DOHH2 (cell line): Measurements from ENCODE around the gene CALB2.

ENCODE experiments used
- EZH2phosphoT487 ChIP-seq: fragments of 200-600 bp; sonication (generic); IDR thresholded peaks from 2 replicates; pipeline ENCODE4 v1.6.1; 2017; ENCODE audit warnings: borderline replicate concordance, mild to moderate bottlenecking, antibody characterized with exemption, low read length, moderate library complexity, mixed read lengths
- TF ChIP-seq, protein P1 (sequence below): fragments of 200-600 bp; sonication (generic); IDR thresholded peaks from one replicate; pipeline ENCODE4 v1.5.1; 2014; ENCODE audit warnings: antibody characterized with exemption, mild to moderate bottlenecking, low read depth, low read length; ENCODE audit not compliant: poor library complexity, severe bottlenecking

DNA sequence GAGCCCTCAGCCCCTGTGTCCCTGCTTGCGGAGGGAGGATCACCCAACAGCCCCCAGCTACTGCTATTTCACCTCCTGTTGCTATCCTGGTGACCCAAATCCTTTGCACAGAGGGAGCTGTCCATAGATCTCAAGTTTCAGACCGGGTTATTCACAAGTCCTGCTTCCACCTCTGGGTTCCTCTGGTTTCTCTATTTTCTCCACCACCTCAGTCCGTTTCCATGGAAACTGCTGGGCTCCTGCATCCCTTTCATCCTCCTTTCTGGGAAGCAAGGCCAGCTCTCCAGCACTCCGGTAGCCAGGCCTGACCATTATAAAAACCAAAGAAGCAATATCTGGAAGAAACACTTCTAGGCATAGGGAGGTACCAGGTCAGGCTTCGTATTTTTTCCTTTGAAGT lies 4.8 kb upstream of the CALB2 start:
- TF ChIP-seq, protein P1, sequence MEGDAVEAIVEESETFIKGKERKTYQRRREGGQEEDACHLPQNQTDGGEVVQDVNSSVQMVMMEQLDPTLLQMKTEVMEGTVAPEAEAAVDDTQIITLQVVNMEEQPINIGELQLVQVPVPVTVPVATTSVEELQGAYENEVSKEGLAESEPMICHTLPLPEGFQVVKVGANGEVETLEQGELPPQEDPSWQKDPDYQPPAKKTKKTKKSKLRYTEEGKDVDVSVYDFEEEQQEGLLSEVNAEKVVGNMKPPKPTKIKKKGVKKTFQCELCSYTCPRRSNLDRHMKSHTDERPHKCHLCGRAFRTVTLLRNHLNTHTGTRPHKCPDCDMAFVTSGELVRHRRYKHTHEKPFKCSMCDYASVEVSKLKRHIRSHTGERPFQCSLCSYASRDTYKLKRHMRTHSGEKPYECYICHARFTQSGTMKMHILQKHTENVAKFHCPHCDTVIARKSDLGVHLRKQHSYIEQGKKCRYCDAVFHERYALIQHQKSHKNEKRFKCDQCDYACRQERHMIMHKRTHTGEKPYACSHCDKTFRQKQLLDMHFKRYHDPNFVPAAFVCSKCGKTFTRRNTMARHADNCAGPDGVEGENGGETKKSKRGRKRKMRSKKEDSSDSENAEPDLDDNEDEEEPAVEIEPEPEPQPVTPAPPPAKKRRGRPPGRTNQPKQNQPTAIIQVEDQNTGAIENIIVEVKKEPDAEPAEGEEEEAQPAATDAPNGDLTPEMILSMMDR = no peak
- no peak for TF ChIP-seq EZH2phosphoT487
